GM21381 (cell line): ENCODE measurements around the gene ZNF577.
"Not testable (repeated sequence)": the region's sequence is repeated elsewhere in the genome, so short reads cannot be mapped to it uniquely, and the experiment has no call there.

Experiments used
- ATAC-seq: cut with Tn5 transposase; IDR thresholded peaks from one replicate; pipeline ENCODE4 v1.9.1; 2021; ENCODE audit warnings: mild to moderate bottlenecking, moderate library complexity; ENCODE audit not compliant: unreplicated experiment

ZNF577 gene

DNA sequence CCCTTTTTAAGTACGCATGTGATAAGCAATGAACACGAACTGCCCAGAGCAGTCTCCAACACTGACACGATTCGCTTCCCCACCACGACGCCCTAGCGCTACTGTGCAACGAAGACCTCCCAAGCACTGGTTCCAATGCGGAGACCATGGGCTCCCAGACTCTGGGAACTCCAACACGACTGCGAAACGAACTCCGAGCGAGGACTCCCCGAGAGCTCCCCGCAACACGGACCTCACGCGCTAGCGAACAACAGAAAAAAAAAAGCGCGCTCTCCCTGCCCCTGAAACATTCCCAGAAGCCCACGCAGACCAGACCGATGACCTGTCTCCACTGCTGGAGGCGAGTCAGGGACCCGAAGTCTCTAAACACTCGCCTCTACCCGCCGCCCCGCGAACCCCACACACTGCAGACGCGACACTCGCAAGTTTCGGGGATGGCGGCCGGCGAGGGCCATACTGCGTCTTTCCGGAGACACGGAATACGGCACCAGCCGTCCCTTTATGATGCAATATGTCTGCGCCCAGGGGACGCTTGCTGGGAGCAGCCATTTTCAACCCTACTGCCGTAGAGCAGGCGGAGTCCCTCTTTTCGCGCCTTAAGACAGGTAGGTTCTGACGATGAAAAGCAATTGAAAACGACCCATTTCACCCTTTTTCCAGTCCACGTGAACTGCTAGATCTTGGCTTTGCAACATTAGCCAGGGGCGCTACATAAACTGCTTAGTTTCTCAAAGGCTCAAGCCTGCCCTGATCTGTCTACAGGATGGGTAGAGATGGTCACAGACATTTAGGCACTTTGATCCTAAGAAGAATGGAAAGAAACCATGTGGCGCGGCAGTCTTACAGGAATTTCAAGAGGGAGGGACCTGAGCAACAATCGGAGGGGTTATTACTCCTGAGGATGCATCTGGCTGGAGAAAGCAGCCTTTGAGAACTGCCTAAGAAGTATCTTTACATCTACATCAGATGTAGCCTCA, at the start of gene ZNF577:
Gene ZNF577, minus strand, starts transcription at position 430 of the 977 bp plus-strand sequence. CDS start 7,569 bp downstream, outside the sequence.
- no peak for ATAC-seq

GRCh38 chr19:51931921-51932320, 44.2 kb upstream of the ZNF577 start:
- no peak for ATAC-seq

- no peak for ATAC-seq
Measured at GRCh38 chr19:51927859-51928258, 40.1 kb upstream of the ZNF577 start.

- peak; percentile 82 for ATAC-seq
Measured at GRCh38 chr19:51926784-51927741, 39.3 kb upstream of the ZNF577 start, which contains the start of gene ZNF613. ZNF613 (plus strand) TSS chr19:51927472; CDS start chr19:51936221, 8,749 bp downstream.

GRCh38 chr19:51926426-51926783, 38.7 kb upstream of the ZNF577 start:
- no peak for ATAC-seq

- no peak for ATAC-seq
Measured at GRCh38 chr19:51921949-51922348, 34.2 kb upstream of the ZNF577 start.

DNA sequence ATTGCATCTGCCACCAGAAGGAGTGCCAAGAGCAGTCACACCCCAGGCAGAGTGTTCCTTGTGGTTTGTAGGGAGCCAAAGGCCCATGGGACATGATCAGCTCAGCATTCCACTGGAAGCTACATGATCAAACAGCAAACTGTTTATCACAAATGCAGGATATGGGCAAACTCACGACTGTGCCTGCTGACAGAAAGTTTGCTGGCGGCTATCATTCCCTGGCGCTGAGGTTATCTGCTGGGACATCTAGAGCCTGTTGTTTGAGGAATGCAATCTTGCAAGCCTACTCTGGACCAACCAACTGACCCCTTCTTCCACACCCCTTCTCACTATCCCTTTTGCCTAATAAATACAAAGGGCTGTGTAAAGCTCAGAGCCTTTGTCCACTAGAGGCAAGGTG, 31.9 kb upstream of the ZNF577 start:
- ATAC-seq: no peak

- no peak for ATAC-seq
Measured at GRCh38 chr19:51916167-51916566, 28.4 kb upstream of the ZNF577 start.

DNA sequence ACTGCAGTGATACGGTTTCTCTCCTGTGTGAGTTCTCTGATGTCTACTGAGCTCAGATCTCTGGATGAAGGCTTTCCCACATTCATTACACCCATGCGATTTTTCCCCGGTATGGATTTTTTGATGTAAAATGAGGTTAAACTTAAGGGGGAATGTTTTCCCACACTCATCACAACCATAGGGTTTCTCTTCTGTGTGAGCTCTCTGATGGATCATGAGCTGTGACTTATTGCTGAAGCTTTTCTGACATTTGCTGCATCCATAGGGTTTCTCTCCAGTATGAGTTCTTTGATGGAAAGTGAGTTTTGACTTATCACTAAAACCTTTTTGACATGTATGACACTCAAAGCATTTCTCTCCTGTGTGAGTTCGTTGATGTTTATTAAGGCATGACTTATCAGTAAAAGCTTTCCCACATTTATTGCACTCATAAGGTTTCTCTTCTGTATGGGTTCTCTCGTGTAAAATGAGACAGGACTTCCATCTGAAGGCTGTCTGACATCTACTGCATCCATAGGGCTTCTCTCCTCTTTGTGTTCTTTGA, 27.6 kb upstream of the ZNF577 start:
- no peak for ATAC-seq

- ATAC-seq: not testable (repeated sequence)
Measured at GRCh38 chr19:51907981-51908380, 20.2 kb upstream of the ZNF577 start.

DNA sequence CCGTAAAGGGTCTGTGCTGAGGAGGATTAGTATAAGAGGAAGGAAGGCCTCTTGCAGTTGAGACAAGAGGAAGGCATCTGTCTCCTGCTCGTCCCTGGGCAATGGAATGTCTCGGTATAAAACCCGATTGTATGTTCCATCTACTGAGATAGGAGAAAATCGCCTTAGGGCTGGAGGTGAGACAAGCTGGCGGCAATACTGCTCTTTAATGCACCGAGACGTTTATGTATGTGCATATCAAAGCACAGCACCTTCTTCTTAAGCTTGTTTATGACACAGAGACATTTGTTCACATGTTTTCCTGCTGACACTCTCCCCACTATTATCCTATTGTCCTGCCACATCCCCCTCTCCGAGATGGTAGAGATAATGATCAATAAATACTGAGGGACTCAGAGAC, 18.4 kb upstream of the ZNF577 start:
- not testable (repeated sequence) for ATAC-seq

DNA sequence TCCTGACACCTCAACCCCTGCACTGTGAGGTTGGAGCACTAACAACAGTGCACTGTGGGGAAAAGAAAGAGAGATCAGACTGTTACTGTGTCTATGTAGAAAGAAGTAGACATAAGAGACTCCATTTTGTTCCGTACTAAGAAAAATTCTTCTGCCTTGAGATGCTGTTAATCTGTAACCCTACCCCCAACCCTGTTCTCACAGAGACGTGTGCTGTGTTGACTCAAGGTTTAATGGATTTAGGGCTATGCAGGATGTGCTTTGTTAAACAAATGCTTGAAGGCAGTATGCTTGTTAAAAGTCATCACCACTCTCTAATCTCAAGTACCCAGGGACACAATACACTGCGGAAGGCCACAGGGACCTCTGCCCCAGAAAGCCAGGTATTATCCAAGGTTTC, 17.9 kb upstream of the ZNF577 start:
- not testable (repeated sequence) for ATAC-seq

- ATAC-seq: no peak
Measured at GRCh38 chr19:51905206-51905605, 17.5 kb upstream of the ZNF577 start.

DNA sequence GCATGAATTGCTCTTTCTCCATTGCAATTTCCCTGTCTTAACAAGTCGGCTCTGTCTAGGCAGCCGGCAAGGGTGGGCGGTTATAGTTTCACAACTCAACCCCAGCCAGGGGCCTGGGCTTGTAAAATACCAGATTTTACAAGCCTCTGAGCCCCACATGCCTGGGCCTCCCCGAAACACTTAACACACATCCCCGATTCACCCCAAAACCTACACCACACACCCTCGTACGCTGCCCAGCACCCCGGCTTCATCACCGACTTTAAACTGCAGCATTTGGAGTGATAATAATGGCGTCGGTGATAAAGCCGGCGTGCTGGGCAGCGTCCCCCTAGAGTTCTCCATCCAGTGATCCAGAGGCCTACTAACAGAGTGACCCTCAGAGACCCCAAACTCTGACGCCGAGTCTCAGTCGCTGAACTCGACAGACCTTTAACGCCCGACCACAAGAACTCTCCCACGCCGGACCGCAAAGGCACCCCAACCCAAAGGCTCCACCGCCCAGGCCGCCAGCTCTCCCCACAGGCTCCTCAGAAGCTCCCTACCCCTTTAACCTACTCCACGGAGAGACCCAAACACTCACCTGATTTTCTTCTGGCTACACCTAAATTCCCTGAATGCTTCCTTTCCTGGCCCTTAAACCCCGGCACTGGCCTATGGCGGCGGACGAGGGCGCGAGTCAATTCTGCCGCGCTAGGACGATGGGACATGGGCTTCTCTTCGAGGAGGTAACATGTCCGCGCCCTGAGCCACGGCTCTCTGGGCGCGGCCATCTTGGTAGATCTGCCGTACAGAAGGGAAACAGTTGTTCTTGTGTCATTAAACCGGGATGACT, 16.8 kb upstream of the ZNF577 start, which contains the start of gene ZNF649:
Gene ZNF649, minus strand, starts transcription at position 687 of the 835 bp plus-strand sequence. CDS start 4,910 bp downstream, outside the sequence.
- ATAC-seq: peak; percentile 86

GRCh38 chr19:51903192-51903591, 15.4 kb upstream of the ZNF577 start:
- ATAC-seq: no peak

GRCh38 chr19:51901860-51902259, 14.1 kb upstream of the ZNF577 start:
- ATAC-seq: no peak

GRCh38 chr19:51891193-51891747, 3.5 kb upstream of the ZNF577 start:
- no peak for ATAC-seq

- no peak for ATAC-seq
Measured at GRCh38 chr19:51889934-51890333, 2.2 kb upstream of the ZNF577 start.

DNA sequence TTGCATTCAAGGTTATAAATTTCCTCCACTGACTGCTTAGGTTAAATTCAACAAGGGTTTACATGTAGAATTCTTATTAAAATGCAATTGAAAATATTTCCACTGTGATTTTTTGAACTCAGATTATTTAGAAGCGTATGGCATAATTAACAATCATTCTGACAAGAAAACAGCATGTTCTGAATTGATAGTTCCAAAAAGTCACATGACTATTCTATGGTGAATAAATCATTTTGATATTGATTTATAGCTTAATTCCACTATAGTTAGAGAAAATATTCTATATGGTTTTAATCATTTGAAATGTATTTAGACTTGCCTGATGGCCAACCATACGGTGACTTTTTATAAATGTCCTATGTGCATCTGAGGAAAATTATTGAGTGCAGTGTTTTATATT, 3.0 kb downstream of the ZNF577 start:
- no peak for ATAC-seq

GRCh38 chr19:51882518-51882917, 5.2 kb downstream of the ZNF577 start:
- ATAC-seq: no peak
